Urinary bladder (tissue), 4 donors: ENCODE measurements around the gene ADAMTSL3. TPM values are rescaled to one million over a fixed set of nuclear protein-coding genes. Genes with fewer than 3 reads are reported as not detected.
"Not testable (repeated sequence)": the region's sequence is repeated elsewhere in the genome, so short reads cannot be mapped to it uniquely, and the experiment has no call there.

Source experiments
- DNase-seq: peaks from one replicate; pipeline ENCODE4 v3.0.0-alpha.2; 2015; ENCODE audit errors: extremely low spot score
- H3K27ac ChIP-seq: one replicate; pipeline ENCODE4 v1.5.1; 2013; ENCODE audit warnings: low read depth, mild to moderate bottlenecking, moderate library complexity
- H3K36me3 ChIP-seq: one replicate; pipeline ENCODE4 v1.6.1; 2013; ENCODE audit warnings: mild to moderate bottlenecking, moderate library complexity; ENCODE audit not compliant: insufficient read depth
- H3K4me1 ChIP-seq: one replicate; pipeline ENCODE4 v1.6.1; 2013; ENCODE audit warnings: mild to moderate bottlenecking, moderate library complexity; ENCODE audit not compliant: insufficient read depth
- H3K4me3 ChIP-seq: one replicate; pipeline ENCODE4 v1.5.1; 2013; ENCODE audit warnings: low read depth, low read length
- WGBS: extraction: QIAGEN DNeasy Blood & Tissue Kit; methylation state at CpG from one replicate; pipeline ENCODE4 v1.1.7; 2013; 5-methylcytosine and 5-hydroxymethylcytosine counted together
- polyA plus RNA-seq: library from polyadenylated mRNA; stranded (reverse); fragments of 200-250 nt; gene quantifications from one replicate; pipeline ENCODE4 v1.2.3, GENCODE V29; 2013
- total RNA-seq: library from RNA; depleted of rRNA; stranded (reverse); fragments of >200 nt; gene quantifications from one replicate; pipeline ENCODE4 v1.2.3, GENCODE V29; 2014
- donor health status: healthy with polysubstance abuse.
- donor health status: healthy.

The ADAMTSL3 gene
- total and polyA plus RNA-seq, 2 donors: 14.4 to 56.9 TPM

- Histone ChIP-seq H3K27ac (no peak overlapping the region), H3K4me1 (no peaks in the 10 kb centered on the region), H3K36me3 (no peaks in the 10 kb centered on the region), H3K4me3 (no peak overlapping the region)
- DNase-seq: no peak
- 50% methylated on average over 3 of the region's 3 CpGs for WGBS
These were observed 68.1 kb downstream of the ADAMTSL3 start for GRCh38 chr15:83721981-83722380.

- Histone ChIP-seq H3K4me3 (no peak overlapping the region), H3K27ac (no peak overlapping the region), H3K36me3 (no peaks in the 10 kb centered on the region), H3K4me1 (no peaks in the 10 kb centered on the region)
- DNase-seq: no peak
- whole genome bisulfite sequencing: 41% methylated on average over 1 of the region's 1 CpG
These were observed 69.3 kb downstream of the ADAMTSL3 start for GRCh38 chr15:83723216-83723615.

- no peak for DNase-seq
- Histone ChIP-seq H3K4me1 (no peaks in the 10 kb centered on the region), H3K36me3 (no peaks in the 10 kb centered on the region), H3K4me3 (no peak overlapping the region), H3K27ac (no peak overlapping the region)
- 21% methylated on average over 1 of the region's 1 CpG for WGBS
These were observed 78.3 kb downstream of the ADAMTSL3 start for GRCh38 chr15:83732196-83732595.

- DNase-seq: no peak
- Histone ChIP-seq H3K4me1 (no peaks in the 10 kb centered on the region), H3K36me3 (no peaks in the 10 kb centered on the region), H3K27ac (no peak overlapping the region), H3K4me3 (no peak overlapping the region)
- 92% methylated on average over 4 of the region's 4 CpGs for WGBS
These were observed 78.8 kb downstream of the ADAMTSL3 start for GRCh38 chr15:83732770-83733169.

- Histone ChIP-seq H3K27ac (no peak overlapping the region), H3K36me3 (no peaks in the 10 kb centered on the region), H3K4me3 (no peak overlapping the region), H3K4me1 (no peaks in the 10 kb centered on the region)
- WGBS: 95% methylated on average over 2 of the region's 2 CpGs
- no peak for DNase-seq
These were observed 79.3 kb downstream of the ADAMTSL3 start for GRCh38 chr15:83733206-83733605.

GRCh38 chr15:83733691-83734090 lies 79.8 kb downstream of the ADAMTSL3 start:
- Histone ChIP-seq H3K4me3 (no peak overlapping the region), H3K4me1 (no peaks in the 10 kb centered on the region), H3K36me3 (no peaks in the 10 kb centered on the region), H3K27ac (no peak overlapping the region)
- DNase-seq: no peak
- 96% methylated on average over 5 of the region's 5 CpGs for WGBS

- 62% methylated on average over 3 of the region's 3 CpGs for WGBS
- Histone ChIP-seq H3K4me3 (no peak overlapping the region), H3K4me1 (no peaks in the 10 kb centered on the region)
These were observed 80.6 kb downstream of the ADAMTSL3 start for GRCh38 chr15:83734487-83734886.

GRCh38 chr15:83739629-83740028 lies 85.7 kb downstream of the ADAMTSL3 start:
- Histone ChIP-seq H3K4me3 (no peak overlapping the region), H3K36me3 (no peaks in the 10 kb centered on the region), H3K4me1 (no peaks in the 10 kb centered on the region), H3K27ac (no peak overlapping the region)
- no peak for DNase-seq
- 65% methylated on average over 3 of the region's 3 CpGs for WGBS

More at GRCh38 chr15:83734487-83734886, 80.6 kb downstream of the ADAMTSL3 start:
- H3K27ac ChIP-seq: no peak overlapping the region
- H3K36me3 ChIP-seq: no peaks in the 10 kb centered on the region
- no peak for DNase-seq

GRCh38 chr15:83745771-83746170 lies 91.8 kb downstream of the ADAMTSL3 start:
- Histone ChIP-seq H3K27ac (no peak overlapping the region), H3K4me1 (no peaks in the 10 kb centered on the region), H3K4me3 (no peak overlapping the region), H3K36me3 (no peaks in the 10 kb centered on the region)
- no peak for DNase-seq
- 97% methylated on average over 1 of the region's 1 CpG for WGBS

GRCh38 chr15:83746231-83746630 lies 92.3 kb downstream of the ADAMTSL3 start:
- H3K27ac ChIP-seq: no peak overlapping the region
- H3K36me3 ChIP-seq: no peaks in the 10 kb centered on the region
- no peak overlapping the region for H3K4me3 ChIP-seq
- no peaks in the 10 kb centered on the region for H3K4me1 ChIP-seq
- DNase-seq: no peak
- WGBS: 90% methylated on average over 4 of the region's 4 CpGs

GRCh38 chr15:83747050-83747717 lies 93.3 kb downstream of the ADAMTSL3 start:
- whole genome bisulfite sequencing: 44% methylated on average over 5 of the region's 5 CpGs
- peak overlapping the region; percentile 56 for H3K27ac ChIP-seq
- peak; percentile 13 for DNase-seq

GRCh38 chr15:83747718-83748110 lies 93.8 kb downstream of the ADAMTSL3 start:
- 57% methylated on average over 5 of the region's 5 CpGs for WGBS
- no peak for DNase-seq
- Histone ChIP-seq H3K4me1 (no peaks in the 10 kb centered on the region), H3K36me3 (no peaks in the 10 kb centered on the region), H3K27ac (peak overlapping the region; percentile 56), H3K4me3 (no peak overlapping the region)

More at GRCh38 chr15:83747050-83747717, 93.3 kb downstream of the ADAMTSL3 start:
- Histone ChIP-seq H3K4me3 (no peak overlapping the region), H3K36me3 (no peaks in the 10 kb centered on the region), H3K4me1 (no peaks in the 10 kb centered on the region)

- Histone ChIP-seq H3K27ac (no peak overlapping the region), H3K36me3 (no peaks in the 10 kb centered on the region), H3K4me1 (no peaks in the 10 kb centered on the region), H3K4me3 (no peak overlapping the region)
- no peak for DNase-seq
- 47% methylated on average over 6 of the region's 6 CpGs for WGBS
These were observed 100.1 kb downstream of the ADAMTSL3 start for GRCh38 chr15:83753872-83754493.

- 100% methylated on average over 1 of the region's 1 CpG for WGBS
- H3K27ac ChIP-seq, H3K4me3 ChIP-seq, H3K4me1 ChIP-seq, DNase-seq, H3K36me3 ChIP-seq: not testable (repeated sequence)
These were observed 103.4 kb downstream of the ADAMTSL3 start for GRCh38 chr15:83757291-83757690.
